HG02973 (cell line): ENCODE data around the gene PLA2G2D.

Experiments used
- ATAC-seq: cut with Tn5 transposase; IDR thresholded peaks from one replicate; pipeline ENCODE4 v1.9.1; 2021; ENCODE audit warnings: moderate library complexity; ENCODE audit not compliant: unreplicated experiment

PLA2G2D gene

GRCh38 chr1:20071416-20071815, 47.9 kb downstream of the PLA2G2D start:
- no peak for ATAC-seq

GRCh38 chr1:20070357-20070756, 49.0 kb downstream of the PLA2G2D start:
- no peak for ATAC-seq

- no peak for ATAC-seq
These were observed 49.5 kb downstream of the PLA2G2D start, which contains the start of gene PLA2G5 for GRCh38 chr1:20069874-20070273. PLA2G5 (plus strand) TSS chr1:20070194; CDS start chr1:20084831, 14,637 bp downstream.

DNA sequence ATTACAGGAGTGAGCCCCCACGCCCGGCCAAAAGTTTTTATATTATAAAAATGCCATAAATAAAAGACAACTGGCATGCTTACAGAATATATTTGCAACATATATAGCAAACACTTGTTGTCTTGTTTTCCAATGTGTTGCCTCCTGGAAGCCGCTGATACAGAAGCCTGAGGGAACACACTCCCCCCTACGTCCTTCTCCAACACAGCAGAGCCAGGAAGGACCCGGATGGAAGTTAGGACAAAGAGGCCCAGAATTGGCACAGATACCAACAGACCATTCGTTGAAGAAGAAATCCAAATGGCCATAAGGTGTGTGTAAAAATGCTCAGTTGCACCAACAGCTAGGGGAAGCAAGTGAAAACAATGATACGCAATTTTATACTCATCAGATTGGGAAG, 50.6 kb downstream of the PLA2G2D start:
- ATAC-seq: no peak

DNA sequence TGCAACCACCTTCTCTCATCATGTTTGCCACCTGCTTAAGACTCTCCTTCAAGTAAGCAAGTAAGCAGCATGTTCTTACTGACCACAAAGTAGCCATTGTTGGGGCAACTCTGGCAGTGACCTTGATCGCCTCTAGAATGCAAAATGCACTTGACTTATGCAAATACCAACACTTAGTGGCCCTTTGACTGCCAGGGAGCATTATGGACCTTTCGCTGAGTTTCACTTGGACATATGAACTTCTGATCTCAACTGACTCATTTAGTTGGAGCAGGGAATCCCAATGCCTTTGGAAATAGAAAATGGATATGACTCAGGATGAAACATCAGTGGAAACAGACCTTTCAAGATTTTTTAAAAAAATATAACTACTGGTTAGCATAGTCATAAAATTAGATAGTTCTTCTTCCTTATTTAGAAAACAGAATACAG, 55.5 kb downstream of the PLA2G2D start:
- no peak for ATAC-seq
